ENCODE measurements around the gene NTRK1. TPM values are rescaled to one million over a fixed set of nuclear protein-coding genes. Genes with fewer than 3 reads are reported as not detected.

Gene NTRK1
- total RNA-seq, 3 donors from 2014 or later (not counting 1 experiment from before 2014, with no cell fraction given): 1.7 to 16.7 (median 2.4) TPM

DNA sequence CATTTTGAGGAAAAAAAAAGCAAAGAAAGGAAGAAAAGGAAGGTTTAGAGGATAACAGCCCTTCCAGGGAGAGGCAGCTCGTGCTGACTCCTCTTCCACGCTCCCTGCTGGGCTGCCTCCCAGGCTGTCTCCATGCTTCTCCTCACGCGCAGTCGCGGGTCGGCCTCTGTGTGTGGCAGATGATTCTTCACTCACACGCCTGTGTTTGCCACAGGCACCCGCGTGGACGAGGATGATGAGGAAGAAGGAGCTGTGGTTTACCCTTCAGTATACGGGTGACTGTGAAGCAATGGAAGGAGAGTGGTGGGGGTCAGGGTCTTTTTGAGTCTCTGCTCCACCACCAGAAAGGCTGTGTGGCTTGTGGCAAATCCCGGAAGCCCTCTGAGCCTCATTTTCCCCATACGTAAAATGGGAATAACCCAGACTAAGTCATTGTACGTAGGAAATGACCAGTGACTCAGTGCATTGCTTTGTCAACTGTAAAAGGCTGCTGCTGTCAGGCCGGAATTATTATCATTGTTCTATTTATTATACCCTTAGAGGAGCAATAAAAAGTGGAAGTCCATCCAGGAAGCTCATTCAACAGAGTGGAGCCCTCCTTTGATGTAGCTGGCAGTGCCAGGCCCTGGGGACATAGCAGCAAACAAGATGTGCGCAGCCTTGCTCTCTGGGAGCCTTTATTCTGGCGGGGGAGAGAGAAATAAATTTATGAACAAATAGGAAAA, 32.1 kb upstream of the NTRK1 start:
- H3K27ac Mint-ChIP-seq: no peak overlapping the region
- H3K4me3 ChIP-seq (ENCODE audit: low read length): no peak overlapping the region
- TF ChIP-seq, protein P1, sequence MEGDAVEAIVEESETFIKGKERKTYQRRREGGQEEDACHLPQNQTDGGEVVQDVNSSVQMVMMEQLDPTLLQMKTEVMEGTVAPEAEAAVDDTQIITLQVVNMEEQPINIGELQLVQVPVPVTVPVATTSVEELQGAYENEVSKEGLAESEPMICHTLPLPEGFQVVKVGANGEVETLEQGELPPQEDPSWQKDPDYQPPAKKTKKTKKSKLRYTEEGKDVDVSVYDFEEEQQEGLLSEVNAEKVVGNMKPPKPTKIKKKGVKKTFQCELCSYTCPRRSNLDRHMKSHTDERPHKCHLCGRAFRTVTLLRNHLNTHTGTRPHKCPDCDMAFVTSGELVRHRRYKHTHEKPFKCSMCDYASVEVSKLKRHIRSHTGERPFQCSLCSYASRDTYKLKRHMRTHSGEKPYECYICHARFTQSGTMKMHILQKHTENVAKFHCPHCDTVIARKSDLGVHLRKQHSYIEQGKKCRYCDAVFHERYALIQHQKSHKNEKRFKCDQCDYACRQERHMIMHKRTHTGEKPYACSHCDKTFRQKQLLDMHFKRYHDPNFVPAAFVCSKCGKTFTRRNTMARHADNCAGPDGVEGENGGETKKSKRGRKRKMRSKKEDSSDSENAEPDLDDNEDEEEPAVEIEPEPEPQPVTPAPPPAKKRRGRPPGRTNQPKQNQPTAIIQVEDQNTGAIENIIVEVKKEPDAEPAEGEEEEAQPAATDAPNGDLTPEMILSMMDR (IDR thresholded peaks at IDR 0.05): no peak
- H3K4me3 Mint-ChIP-seq: no peak overlapping the region
- no peaks in the 10 kb centered on the region for H3K36me3 Mint-ChIP-seq
- WGBS (ENCODE audit: insufficient coverage): 74% methylated on average over 17 of the region's 18 CpGs
- no peak for DNase-seq
- H3K9me3 Mint-ChIP-seq: no peaks in the 10 kb centered on the region
- H3K27ac ChIP-seq (ENCODE audit: low read length): no peak overlapping the region
- H3K27me3 Mint-ChIP-seq (ENCODE audit: low read depth in 2 of 2): no peaks in the 10 kb centered on the region
- no peak for ATAC-seq
- no peaks in the 10 kb centered on the region for H3K4me1 ChIP-seq (ENCODE audit: control insufficient read depth, insufficient read depth, low read length)
- H3K9me3 ChIP-seq (ENCODE audit: control insufficient read depth, insufficient read depth, low read length): no peaks in the 10 kb centered on the region
- H3K36me3 ChIP-seq (ENCODE audit: control insufficient read depth, insufficient read depth, low read length): no peaks in the 10 kb centered on the region
- intact Hi-C loops (cut with micrococcal nuclease): no loop called here
- no peaks in the 10 kb centered on the region for H3K27me3 ChIP-seq (ENCODE audit: control insufficient read depth, insufficient read depth, low read length)
- H3K4me1 Mint-ChIP-seq: peaks cover 0 to 5% of the 10 kb centered on the region in 2 donors

DNA sequence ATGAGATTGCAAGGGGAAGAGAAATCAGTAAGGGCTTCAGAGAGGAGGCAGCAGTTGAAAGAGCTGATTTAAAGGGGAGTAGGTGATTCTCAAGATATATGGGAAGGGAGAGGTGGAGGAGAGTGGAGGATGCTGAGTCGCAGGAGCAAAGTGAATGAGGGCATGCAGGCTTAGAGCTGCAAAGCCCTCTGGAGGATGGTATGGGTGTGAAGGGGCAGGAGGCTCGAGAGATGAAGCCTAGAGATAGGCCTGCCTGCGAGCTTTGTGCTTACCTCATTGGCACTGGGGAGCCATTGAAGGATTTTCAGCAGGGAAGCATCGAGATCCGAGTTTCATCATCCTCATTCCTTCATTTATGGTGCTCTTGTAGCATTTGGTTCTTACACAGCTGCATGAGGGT, 28.2 kb upstream of the NTRK1 start:
- intact Hi-C loops (cut with micrococcal nuclease): no loop called here
- H3K9me3 ChIP-seq (ENCODE audit: control insufficient read depth, insufficient read depth, low read length): no peaks in the 10 kb centered on the region
- Mint-ChIP-seq H3K4me3 (no peak overlapping the region), H3K9me3 (no peaks in the 10 kb centered on the region), H3K27me3 (ENCODE audit: low read depth in 2 of 2) (peaks cover 0 to 6% of the 10 kb centered on the region in 2 donors), H3K4me1 (peaks cover 5 to 27% of the 10 kb centered on the region in 2 donors), H3K36me3 (no peaks in the 10 kb centered on the region), H3K27ac (no peak overlapping the region)
- H3K4me3 ChIP-seq (ENCODE audit: low read length): no peak overlapping the region
- TF ChIP-seq, protein P1 (IDR thresholded peaks at IDR 0.05): no peak
- H3K27ac ChIP-seq (ENCODE audit: low read length): no peak overlapping the region
- no peaks in the 10 kb centered on the region for H3K4me1 ChIP-seq (ENCODE audit: control insufficient read depth, insufficient read depth, low read length)
- 88% methylated on average over 5 of the region's 5 CpGs for WGBS (ENCODE audit: insufficient coverage)
- ATAC-seq (no peak), DNase-seq (no peak)
- no peaks in the 10 kb centered on the region for H3K36me3 ChIP-seq (ENCODE audit: control insufficient read depth, insufficient read depth, low read length)
- no peaks in the 10 kb centered on the region for H3K27me3 ChIP-seq (ENCODE audit: control insufficient read depth, insufficient read depth, low read length)

DNA sequence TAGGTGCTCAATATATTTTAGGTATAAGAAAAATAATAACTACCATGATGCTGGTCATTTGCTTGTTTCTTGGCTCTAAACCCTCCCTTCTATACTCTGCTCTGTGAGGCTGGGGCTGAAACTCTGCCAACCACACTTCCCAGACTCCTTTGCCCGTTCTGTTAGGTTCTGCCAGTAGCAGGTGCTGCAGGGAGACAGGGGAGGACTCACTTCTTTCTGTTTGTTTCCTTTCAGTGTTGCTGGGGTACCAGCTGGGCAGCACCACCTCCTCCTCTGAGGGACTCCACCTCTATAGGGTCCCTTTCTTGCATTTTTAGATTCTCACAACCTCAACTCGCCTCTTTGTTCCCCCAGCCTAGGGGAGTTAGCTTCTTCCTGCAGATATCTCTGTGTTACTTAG, 27.1 kb upstream of the NTRK1 start:
- peak in 1 of 2 donors; percentile 55 for DNase-seq
- Histone ChIP-seq H3K27ac (ENCODE audit: low read length) (no peak overlapping the region), H3K4me3 (ENCODE audit: low read length) (no peak overlapping the region), H3K27me3 (ENCODE audit: control insufficient read depth, insufficient read depth, low read length) (no peaks in the 10 kb centered on the region), H3K9me3 (ENCODE audit: control insufficient read depth, insufficient read depth, low read length) (no peaks in the 10 kb centered on the region), H3K4me1 (ENCODE audit: control insufficient read depth, insufficient read depth, low read length) (peaks cover under 1% of the 10 kb centered on the region), H3K36me3 (ENCODE audit: control insufficient read depth, insufficient read depth, low read length) (no peaks in the 10 kb centered on the region)
- Mint-ChIP-seq H3K9me3 (no peaks in the 10 kb centered on the region), H3K27me3 (ENCODE audit: low read depth in 2 of 2) (peaks cover 0 to 6% of the 10 kb centered on the region in 2 donors), H3K4me3 (no peak overlapping the region), H3K36me3 (no peaks in the 10 kb centered on the region), H3K4me1 (peaks cover 6 to 29% of the 10 kb centered on the region in 2 donors), H3K27ac (peak overlapping the region in 1 of 2 donors; percentile 27)
- TF ChIP-seq, protein P1 (IDR thresholded peaks at IDR 0.05): no peak
- intact Hi-C loops (cut with micrococcal nuclease): no loop called here
- WGBS (ENCODE audit: insufficient coverage): 64% methylated on average over 2 of the region's 2 CpGs
- ATAC-seq: peak in 2 of 3 donors; percentile 43 to 56

DNA sequence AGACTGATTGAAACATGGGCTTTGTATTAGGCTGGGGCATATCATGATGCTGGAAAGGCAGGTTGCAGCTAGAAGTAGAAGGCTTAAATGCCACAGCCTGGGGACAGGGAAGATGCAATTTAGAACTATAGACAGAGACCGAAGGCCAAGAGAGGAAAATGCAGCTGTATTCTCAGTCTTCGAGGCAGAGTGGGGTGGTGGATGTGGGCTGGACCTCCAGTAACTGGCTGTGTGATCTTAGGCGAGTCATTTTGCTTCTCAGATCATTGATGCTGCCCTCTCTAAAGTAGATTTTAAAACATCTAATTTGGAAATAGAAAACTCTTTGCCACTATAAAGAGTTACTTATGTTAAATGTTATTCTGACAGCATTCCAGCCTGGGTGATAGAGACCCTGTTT, 26.3 kb upstream of the NTRK1 start:
- DNase-seq: no peak
- Histone ChIP-seq H3K9me3 (ENCODE audit: control insufficient read depth, insufficient read depth, low read length) (no peaks in the 10 kb centered on the region), H3K27me3 (ENCODE audit: control insufficient read depth, insufficient read depth, low read length) (no peaks in the 10 kb centered on the region), H3K36me3 (ENCODE audit: control insufficient read depth, insufficient read depth, low read length) (no peaks in the 10 kb centered on the region), H3K27ac (ENCODE audit: low read length) (no peak overlapping the region), H3K4me1 (ENCODE audit: control insufficient read depth, insufficient read depth, low read length) (peaks cover 8% of the 10 kb centered on the region), H3K4me3 (ENCODE audit: low read length) (no peak overlapping the region)
- TF ChIP-seq, protein P1 (IDR thresholded peaks at IDR 0.05): no peak
- intact Hi-C loops (cut with micrococcal nuclease): no loop called here
- Mint-ChIP-seq H3K27ac (peak overlapping the region in 1 of 2 donors; percentile 27), H3K27me3 (ENCODE audit: low read depth in 2 of 2) (peaks cover 0 to 9% of the 10 kb centered on the region in 2 donors), H3K4me1 (peaks cover 9 to 36% of the 10 kb centered on the region in 2 donors), H3K36me3 (no peaks in the 10 kb centered on the region), H3K9me3 (no peaks in the 10 kb centered on the region), H3K4me3 (no peak overlapping the region)
- no peak for ATAC-seq
- WGBS (ENCODE audit: insufficient coverage): 85% methylated on average over 2 of the region's 3 CpGs
